ENCODE results near the gene ABCA13.

The ABCA13 gene

GRCh38 chr7:48245751-48246472 is 74.7 kb downstream of the ABCA13 start:
- DNase-seq (ENCODE audit: low read depth): no peak

GRCh38 chr7:48249166-48249565 is 77.9 kb downstream of the ABCA13 start:
- DNase-seq (ENCODE audit: low read depth): no peak

GRCh38 chr7:48250441-48250951 is 79.2 kb downstream of the ABCA13 start:
- peak; percentile 72 for DNase-seq (ENCODE audit: low read depth)

GRCh38 chr7:48251766-48252165 is 80.5 kb downstream of the ABCA13 start:
- DNase-seq (ENCODE audit: low read depth): no peak

GRCh38 chr7:48252995-48253394 is 81.7 kb downstream of the ABCA13 start:
- DNase-seq (ENCODE audit: low read depth): no peak

- no peak for DNase-seq (ENCODE audit: low read depth)
Observed at GRCh38 chr7:48255046-48255445, 83.8 kb downstream of the ABCA13 start.

GRCh38 chr7:48259463-48260280 is 88.4 kb downstream of the ABCA13 start:
- DNase-seq (ENCODE audit: low read depth): no peak

GRCh38 chr7:48261696-48262095 is 90.4 kb downstream of the ABCA13 start:
- DNase-seq (ENCODE audit: low read depth): no peak

GRCh38 chr7:48262606-48263310 is 91.5 kb downstream of the ABCA13 start:
- no peak for DNase-seq (ENCODE audit: low read depth)

GRCh38 chr7:48263311-48263650 is 92.0 kb downstream of the ABCA13 start:
- DNase-seq (ENCODE audit: low read depth): no peak

- no peak for DNase-seq (ENCODE audit: low read depth)
Observed at GRCh38 chr7:48269066-48269465, 97.8 kb downstream of the ABCA13 start.

GRCh38 chr7:48274662-48275061 is 103.4 kb downstream of the ABCA13 start:
- no peak for DNase-seq (ENCODE audit: low read depth)

- DNase-seq (ENCODE audit: low read depth): no peak
Observed at GRCh38 chr7:48279420-48279819, 108.2 kb downstream of the ABCA13 start.

GRCh38 chr7:48280100-48280499 is 108.8 kb downstream of the ABCA13 start:
- no peak for DNase-seq (ENCODE audit: low read depth)

GRCh38 chr7:48285373-48285772 is 114.1 kb downstream of the ABCA13 start:
- DNase-seq (ENCODE audit: low read depth): peak; percentile 41

- DNase-seq (ENCODE audit: low read depth): no peak
Observed at GRCh38 chr7:48286836-48287235, 115.6 kb downstream of the ABCA13 start.

- DNase-seq (ENCODE audit: low read depth): no peak
Observed at GRCh38 chr7:48289656-48290055, 118.4 kb downstream of the ABCA13 start.

GRCh38 chr7:48292949-48293348 is 121.7 kb downstream of the ABCA13 start:
- DNase-seq (ENCODE audit: low read depth): no peak

- no peak for DNase-seq (ENCODE audit: low read depth)
Observed at GRCh38 chr7:48295296-48295971, 124.2 kb downstream of the ABCA13 start.

GRCh38 chr7:48296966-48297365 is 125.7 kb downstream of the ABCA13 start:
- DNase-seq (ENCODE audit: low read depth): no peak

GRCh38 chr7:48298779-48299178 is 127.5 kb downstream of the ABCA13 start:
- peak; percentile 43 for DNase-seq (ENCODE audit: low read depth)

GRCh38 chr7:48299580-48300169 is 128.4 kb downstream of the ABCA13 start:
- DNase-seq (ENCODE audit: low read depth): peak; percentile 26
